ENCODE data around the gene CAMK1G.
A peak's percentile ranks its signal among the peaks of the same experiment; 100 is the strongest.

Gene CAMK1G

DNA sequence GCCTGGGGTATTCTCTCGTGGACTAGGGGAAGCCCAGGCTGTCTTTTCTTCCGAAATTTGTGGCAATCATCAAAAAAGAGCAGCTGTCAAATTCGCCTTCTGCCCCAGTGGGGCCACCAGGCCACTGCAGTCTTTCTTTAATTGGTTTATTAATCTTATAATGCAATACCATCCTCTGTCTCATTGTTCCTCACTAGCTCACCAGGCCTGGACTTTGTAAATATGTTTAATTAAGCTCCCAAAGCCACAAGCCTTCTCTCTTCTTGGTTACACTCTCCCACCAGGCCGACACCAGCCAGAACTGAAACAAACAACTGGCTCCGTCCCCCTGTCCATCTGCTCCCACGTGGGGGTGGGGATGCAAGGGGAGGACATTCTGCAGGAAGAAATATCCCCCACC is 22.0 kb upstream of the CAMK1G start:
- TF ChIP-seq, protein P1, sequence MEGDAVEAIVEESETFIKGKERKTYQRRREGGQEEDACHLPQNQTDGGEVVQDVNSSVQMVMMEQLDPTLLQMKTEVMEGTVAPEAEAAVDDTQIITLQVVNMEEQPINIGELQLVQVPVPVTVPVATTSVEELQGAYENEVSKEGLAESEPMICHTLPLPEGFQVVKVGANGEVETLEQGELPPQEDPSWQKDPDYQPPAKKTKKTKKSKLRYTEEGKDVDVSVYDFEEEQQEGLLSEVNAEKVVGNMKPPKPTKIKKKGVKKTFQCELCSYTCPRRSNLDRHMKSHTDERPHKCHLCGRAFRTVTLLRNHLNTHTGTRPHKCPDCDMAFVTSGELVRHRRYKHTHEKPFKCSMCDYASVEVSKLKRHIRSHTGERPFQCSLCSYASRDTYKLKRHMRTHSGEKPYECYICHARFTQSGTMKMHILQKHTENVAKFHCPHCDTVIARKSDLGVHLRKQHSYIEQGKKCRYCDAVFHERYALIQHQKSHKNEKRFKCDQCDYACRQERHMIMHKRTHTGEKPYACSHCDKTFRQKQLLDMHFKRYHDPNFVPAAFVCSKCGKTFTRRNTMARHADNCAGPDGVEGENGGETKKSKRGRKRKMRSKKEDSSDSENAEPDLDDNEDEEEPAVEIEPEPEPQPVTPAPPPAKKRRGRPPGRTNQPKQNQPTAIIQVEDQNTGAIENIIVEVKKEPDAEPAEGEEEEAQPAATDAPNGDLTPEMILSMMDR (conservative IDR thresholded peaks at IDR 0.05; ENCODE audit: control insufficient read depth, insufficient read depth, low read depth, low read length): no peak
- no peak for DNase-seq (ENCODE audit: low read depth)
- no peak overlapping the region for H3K4me3 ChIP-seq (ENCODE audit: control insufficient read depth, low read depth, low read length)

DNA sequence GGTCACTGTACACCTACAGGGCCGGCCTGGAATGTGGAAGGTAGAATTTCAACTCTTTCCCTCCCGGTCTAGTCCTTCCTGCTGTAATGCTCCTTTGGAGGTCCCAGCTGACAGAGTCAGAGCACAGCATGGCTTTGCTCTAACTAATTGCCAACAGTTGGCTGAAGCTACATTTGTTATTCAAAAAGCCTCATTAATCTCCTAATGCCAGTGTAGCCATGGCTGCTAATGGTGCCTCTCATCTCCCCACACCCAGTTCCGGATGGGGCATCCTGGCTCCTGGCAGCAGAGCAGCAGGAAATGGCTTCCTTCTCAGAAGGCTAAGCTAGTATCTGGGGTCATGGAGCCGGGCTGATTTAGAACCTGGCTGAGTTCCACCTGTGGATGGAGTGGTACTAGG is 18.7 kb upstream of the CAMK1G start:
- DNase-seq (ENCODE audit: low read depth): no peak
- TF ChIP-seq, protein P1 (conservative IDR thresholded peaks at IDR 0.05; ENCODE audit: control insufficient read depth, insufficient read depth, low read depth, low read length): no peak

DNA sequence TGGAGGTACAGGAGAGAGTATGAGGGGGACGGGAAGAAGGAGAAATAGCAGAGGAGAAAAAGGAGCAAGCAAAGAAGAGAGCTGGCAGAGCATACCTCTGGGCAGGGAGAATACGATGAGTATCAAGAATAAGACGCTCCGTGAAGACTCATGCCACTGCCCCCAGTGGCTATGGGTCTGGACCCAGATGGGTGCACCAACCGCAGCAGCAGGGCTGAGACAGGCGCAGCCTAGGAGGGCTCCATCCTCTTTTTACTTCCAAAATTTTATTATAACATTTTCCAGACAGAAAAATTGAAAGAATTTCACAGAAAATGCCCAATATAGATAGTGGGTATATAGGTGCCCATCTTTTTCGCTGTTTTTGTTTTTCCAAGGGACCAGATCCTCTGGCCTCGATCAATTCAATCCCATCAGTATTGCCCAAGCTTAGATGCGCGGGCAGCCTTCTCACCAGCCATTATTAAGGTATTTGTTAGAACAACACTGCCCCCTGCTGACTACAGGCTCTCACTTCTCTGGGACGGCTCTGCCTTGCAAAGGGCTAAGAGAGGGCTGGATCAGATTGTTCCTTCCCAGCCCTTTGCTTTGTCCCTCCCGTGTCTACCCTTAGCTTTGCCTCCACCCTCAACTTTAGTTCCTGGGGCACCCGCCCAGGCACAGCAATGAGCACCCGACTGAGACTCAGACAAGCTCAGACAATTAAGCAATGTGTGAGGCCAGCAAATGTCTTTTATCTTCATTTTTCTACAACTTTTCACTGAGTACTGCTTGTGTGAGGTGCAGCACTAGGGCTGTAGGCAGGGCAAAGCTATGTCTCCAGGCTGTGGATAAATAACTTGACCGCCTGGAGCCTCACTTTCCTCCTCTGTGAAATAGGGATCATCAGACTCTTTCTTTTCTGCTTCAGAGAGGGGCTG is 17.5 kb upstream of the CAMK1G start:
- H3K4me3 ChIP-seq (ENCODE audit: control insufficient read depth, low read depth, low read length): no peak overlapping the region
- TF ChIP-seq, protein P1 (conservative IDR thresholded peaks at IDR 0.05; ENCODE audit: control insufficient read depth, insufficient read depth, low read depth, low read length): peak; percentile 78
- peak; percentile 85 for DNase-seq (ENCODE audit: low read depth)

More for the DNA sequence above, 18.7 kb upstream of the CAMK1G start:
- H3K4me3 ChIP-seq (ENCODE audit: control insufficient read depth, low read depth, low read length): no peak overlapping the region

DNA sequence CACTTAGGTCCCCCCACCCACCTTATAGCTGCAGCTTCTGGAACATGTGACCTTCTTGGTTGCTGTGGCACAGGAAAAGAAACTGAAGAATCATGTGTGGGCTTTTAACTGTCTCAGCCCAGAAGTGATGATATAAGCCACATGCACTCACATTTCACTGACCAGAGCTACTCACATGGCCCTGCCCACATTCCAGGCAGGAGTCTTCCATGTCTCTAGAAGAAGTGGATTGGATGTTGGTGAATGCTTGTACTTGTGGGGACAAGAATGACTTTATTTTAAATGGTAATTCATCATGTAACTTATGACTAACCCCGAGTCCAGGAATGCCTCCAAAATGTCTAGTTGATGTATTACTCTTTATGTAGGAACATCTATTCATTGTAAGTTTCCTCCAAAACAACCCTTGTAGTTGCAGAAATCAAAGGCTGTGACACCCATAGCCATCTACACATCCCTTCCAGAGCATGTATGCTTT is 15.8 kb upstream of the CAMK1G start:
- DNase-seq (ENCODE audit: low read depth): peak; percentile 82
- TF ChIP-seq, protein P1 (conservative IDR thresholded peaks at IDR 0.05; ENCODE audit: control insufficient read depth, insufficient read depth, low read depth, low read length): no peak
- H3K4me3 ChIP-seq (ENCODE audit: control insufficient read depth, low read depth, low read length): no peak overlapping the region

DNA sequence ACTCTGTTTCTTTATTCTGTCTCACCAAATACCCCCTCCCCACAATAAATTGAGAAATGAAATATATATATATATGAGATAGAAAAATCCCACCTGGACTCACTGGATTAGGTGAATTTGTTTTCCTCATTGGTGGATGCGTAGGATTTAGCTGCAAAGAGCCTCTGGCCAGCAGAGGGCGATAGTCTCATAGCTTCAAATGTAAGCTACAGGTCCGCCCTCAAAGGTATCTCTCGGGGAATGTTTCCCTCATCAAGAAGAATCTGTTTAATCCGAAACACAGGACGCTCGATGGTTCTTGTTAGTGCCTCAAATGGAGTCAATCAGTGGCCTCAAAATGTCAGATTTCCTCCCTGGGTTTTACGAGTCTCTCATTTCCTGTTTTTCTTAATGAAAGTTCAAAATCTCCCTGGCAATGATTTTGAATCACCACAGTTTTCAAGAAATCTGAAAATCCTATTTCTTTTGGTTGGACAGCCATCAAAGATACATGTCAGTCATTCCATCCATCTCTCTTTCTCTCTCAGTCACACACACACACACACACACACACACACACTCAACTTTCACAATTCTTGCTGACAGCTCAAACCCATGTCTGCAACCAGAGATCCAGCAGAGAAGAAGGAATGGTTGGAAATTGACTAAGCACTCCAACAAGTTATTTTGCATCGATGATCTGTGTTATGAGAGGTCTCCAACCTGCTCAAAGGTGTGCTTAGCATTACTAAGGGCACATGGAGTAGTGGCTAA is 13.9 kb upstream of the CAMK1G start:
- DNase-seq (ENCODE audit: low read depth): peak; percentile 76
- TF ChIP-seq, protein P1 (conservative IDR thresholded peaks at IDR 0.05; ENCODE audit: control insufficient read depth, insufficient read depth, low read depth, low read length): peak; percentile 95
- no peak overlapping the region for H3K4me3 ChIP-seq (ENCODE audit: control insufficient read depth, low read depth, low read length)

DNA sequence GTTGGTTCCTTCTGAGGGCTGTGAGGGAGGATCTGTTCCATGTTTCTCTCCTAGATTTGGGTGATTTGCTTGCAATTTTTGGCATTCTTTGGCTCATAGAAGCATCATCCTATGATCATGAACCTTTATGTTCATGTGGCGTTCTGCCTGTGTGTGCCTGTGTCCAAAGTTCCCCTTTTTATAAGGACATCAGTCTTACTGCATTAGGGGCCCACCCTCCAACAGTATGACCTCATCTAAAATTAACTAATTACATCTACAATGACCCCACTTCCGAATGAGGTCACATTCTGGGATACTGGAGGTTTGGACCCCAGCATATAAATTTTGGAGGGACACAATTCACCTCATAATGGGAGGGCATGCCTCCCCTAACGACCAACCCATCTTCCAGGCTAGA is 12.8 kb upstream of the CAMK1G start:
- TF ChIP-seq, protein P1 (conservative IDR thresholded peaks at IDR 0.05; ENCODE audit: control insufficient read depth, insufficient read depth, low read depth, low read length): no peak
- H3K4me3 ChIP-seq (ENCODE audit: control insufficient read depth, low read depth, low read length): no peak overlapping the region
- DNase-seq (ENCODE audit: low read depth): no peak
